Hepatocyte (in vitro differentiated cells): ENCODE data around the gene NUP214. TPM values are rescaled to one million over a fixed set of nuclear protein-coding genes. Genes with fewer than 3 reads are reported as not detected.

Source experiments
- DNase-seq: peaks from one replicate; pipeline ENCODE4 v3.0.0-alpha.2; 2016; ENCODE audit warnings: low spot score
- H2AFZ ChIP-seq: fragments of 200-600 bp; sonication (generic); 2 replicates; pipeline ENCODE4 v1.6.0; 2016; ENCODE audit warnings: antibody characterized with exemption, mild to moderate bottlenecking
- H3K27ac ChIP-seq: fragments of 200-600 bp; sonication (generic); 2 replicates; pipeline ENCODE4 v1.5.1; 2016; ENCODE audit warnings: mild to moderate bottlenecking
- H3K27me3 ChIP-seq: fragments of 200-600 bp; sonication (generic); 2 replicates; pipeline ENCODE4 v1.6.1; 2016
- H3K36me3 ChIP-seq: fragments of 200-600 bp; sonication (generic); replicated peaks from 2 replicates; pipeline ENCODE4 v1.5.1; 2016; ENCODE audit warnings: low read depth; ENCODE audit not compliant: insufficient read depth
- H3K4me1 ChIP-seq: fragments of 200-600 bp; sonication (generic); 2 replicates; pipeline ENCODE4 v1.5.1; 2016; ENCODE audit warnings: mild to moderate bottlenecking, moderate library complexity; ENCODE audit not compliant: insufficient read depth
- H3K4me2 ChIP-seq: fragments of 200-600 bp; sonication (generic); 2 replicates; pipeline ENCODE4 v1.6.0; 2016
- H3K4me3 ChIP-seq: fragments of 200-600 bp; sonication (generic); 2 replicates; pipeline ENCODE4 v1.5.1; 2016; ENCODE audit warnings: mild to moderate bottlenecking
- H3K79me2 ChIP-seq: fragments of 200-600 bp; sonication (generic); 2 replicates; pipeline ENCODE4 v1.6.0; 2017; ENCODE audit warnings: mild to moderate bottlenecking
- H3K9me2 ChIP-seq: fragments of 200-600 bp; sonication (generic); replicated peaks from 2 replicates; pipeline ENCODE4 v1.6.0; 2017; ENCODE audit warnings: mild to moderate bottlenecking; ENCODE audit not compliant: insufficient read depth
- H3K9me3 ChIP-seq: fragments of 200-600 bp; sonication (generic); 2 replicates; pipeline ENCODE4 v1.5.1; 2016; ENCODE audit warnings: low read depth, mild to moderate bottlenecking
- H4K20me1 ChIP-seq: fragments of 200-600 bp; sonication (generic); 2 replicates; pipeline ENCODE4 v1.6.0; 2016; ENCODE audit warnings: mild to moderate bottlenecking; ENCODE audit not compliant: insufficient read depth, poor library complexity, severe bottlenecking
- CTCF ChIP-seq: fragments of 200-600 bp; sonication (generic); IDR thresholded peaks from 2 replicates; pipeline ENCODE4 v1.5.1; 2016; ENCODE audit warnings: antibody characterized with exemption, mild to moderate bottlenecking; ENCODE audit not compliant: poor library complexity
- EZH2 ChIP-seq: fragments of 200-600 bp; sonication (generic); IDR thresholded peaks from 2 replicates; pipeline ENCODE4 v1.6.1; 2016; ENCODE audit warnings: antibody characterized with exemption, mild to moderate bottlenecking, borderline replicate concordance
- EZH2phosphoT487 ChIP-seq: fragments of 200-600 bp; sonication (generic); IDR thresholded peaks from one replicate; pipeline ENCODE4 v1.6.1; 2018; ENCODE audit warnings: antibody characterized with exemption, mild to moderate bottlenecking, low read depth, moderate library complexity; ENCODE audit not compliant: unreplicated experiment, severe bottlenecking
- WGBS: methylation state at CpG from one replicate; pipeline ENCODE4 v1.1.6; 2016; ENCODE audit warnings: low lambda C conversion rate; ENCODE audit errors: missing lambda C conversion rate; 5-methylcytosine and 5-hydroxymethylcytosine counted together
- polyA plus RNA-seq: library from polyadenylated mRNA; unstranded; fragments of >200 nt; fragmentation: Nextera tagmentation; extraction: Ambion mirVana; gene quantifications from 2 replicates; pipeline ENCODE4 v1.2.1, GENCODE V29; 2016
- total RNA-seq: library from RNA; depleted of rRNA; stranded (reverse); fragments of >200 nt; gene quantifications from 2 replicates; pipeline ENCODE4 v1.2.3, GENCODE V29; 2014

Gene NUP214
- total and polyA plus RNA-seq, 2 experiments from 2014 or later = 13.7 to 18.1 TPM

- H4K20me1 ChIP-seq = no peaks in the 10 kb centered on the region
- no peaks in the 10 kb centered on the region for H3K79me2 ChIP-seq
- H3K9me3 ChIP-seq = no peaks in the 10 kb centered on the region
- peak within 1 kb of the TSS; percentile 99 for H3K4me2 ChIP-seq
- peak within 1 kb of the TSS; percentile 68 for H2AFZ ChIP-seq
- TF ChIP-seq EZH2 (peak; percentile 54), CTCF (no peak), EZH2phosphoT487 (peak; percentile 56)
- WGBS = 17% methylated on average over 54 of the region's 76 CpGs
- H3K27me3 ChIP-seq = peaks cover 38% of the 10 kb centered on the region
- no peaks in the 10 kb centered on the region for H3K9me2 ChIP-seq
- no peak within 1 kb of the TSS for H3K27ac ChIP-seq
- DNase-seq = peak; percentile 35
- H3K4me3 ChIP-seq = peak within 1 kb of the TSS; percentile 64
- no peaks in the 10 kb centered on the region for H3K36me3 ChIP-seq
- H3K4me1 ChIP-seq = peaks cover 4% of the 10 kb centered on the region
Observed at GRCh38 chr9:131276094-131276888, 150.9 kb downstream of the NUP214 start, which contains the start of gene FAM78A. Gene FAM78A (minus strand): TSS chr9:131276510. CDS start chr9:131276179, 331 bp downstream.

- no peaks in the 10 kb centered on the region for H3K79me2 ChIP-seq
- H3K4me1 ChIP-seq = peaks cover 4% of the 10 kb centered on the region
- H3K9me2 ChIP-seq = no peaks in the 10 kb centered on the region
- H3K9me3 ChIP-seq = no peaks in the 10 kb centered on the region
- no peak for TF ChIP-seq EZH2
- H2AFZ ChIP-seq = no peak overlapping the region
- peaks cover 44% of the 10 kb centered on the region for H3K27me3 ChIP-seq
- peak overlapping the region; percentile 64 for H3K4me3 ChIP-seq
- H3K36me3 ChIP-seq = no peaks in the 10 kb centered on the region
- peak overlapping the region; percentile 99 for H3K4me2 ChIP-seq
- H4K20me1 ChIP-seq = no peaks in the 10 kb centered on the region
- H3K27ac ChIP-seq = no peak overlapping the region
- no peak for DNase-seq
- 0% methylated on average over 11 of the region's 60 CpGs for WGBS
Observed at GRCh38 chr9:131276891-131277286, 151.5 kb downstream of the NUP214 start.

- Histone ChIP-seq H3K4me2 (peak overlapping the region; percentile 99), H4K20me1 (no peaks in the 10 kb centered on the region), H3K27ac (no peak overlapping the region), H3K9me2 (no peaks in the 10 kb centered on the region), H3K36me3 (no peaks in the 10 kb centered on the region), H3K4me1 (peaks cover 4% of the 10 kb centered on the region), H3K4me3 (peak overlapping the region; percentile 64), H2AFZ (peak overlapping the region; percentile 68), H3K79me2 (no peaks in the 10 kb centered on the region), H3K9me3 (no peaks in the 10 kb centered on the region), H3K27me3 (peaks cover 49% of the 10 kb centered on the region)
- 3% methylated on average over 14 of the region's 78 CpGs for WGBS
- DNase-seq = no peak
- TF ChIP-seq CTCF = no peak
Observed at GRCh38 chr9:131277287-131277909, 152.0 kb downstream of the NUP214 start.

GRCh38 chr9:131277910-131278701, 152.7 kb downstream of the NUP214 start:
- Histone ChIP-seq H3K9me3 (no peaks in the 10 kb centered on the region), H3K79me2 (no peaks in the 10 kb centered on the region), H3K27ac (no peak overlapping the region), H3K4me2 (peak overlapping the region; percentile 99), H2AFZ (no peak overlapping the region), H4K20me1 (no peaks in the 10 kb centered on the region), H3K27me3 (peaks cover 56% of the 10 kb centered on the region), H3K4me1 (peaks cover 4% of the 10 kb centered on the region), H3K36me3 (no peaks in the 10 kb centered on the region), H3K4me3 (no peak overlapping the region), H3K9me2 (no peaks in the 10 kb centered on the region)
- DNase-seq = peak; percentile 88
- WGBS = 36% methylated on average over 16 of the region's 59 CpGs
- TF ChIP-seq EZH2phosphoT487 (no peak), EZH2 (no peak), CTCF (no peak)
